ENCODE measurements around the gene CCDC184.

GRCh38 chr12:48197971-48198671 lies 14.7 kb downstream of the CCDC184 start:
- no peak for TF ChIP-seq CTCF (IDR thresholded peaks at IDR 0.05)
- peak; percentile 61 to 99 for TF ChIP-seq POLR2A (IDR thresholded peaks at IDR 0.05)
